HG02938 (cell line): ENCODE results near the gene PYGB.
A peak's percentile ranks its signal among the peaks of the same experiment; 100 is the strongest.

Experiments
- ATAC-seq: cut with Tn5 transposase; IDR thresholded peaks from one replicate; pipeline ENCODE4 v1.9.1; 2021; ENCODE audit warnings: mild to moderate bottlenecking, moderate library complexity; ENCODE audit not compliant: unreplicated experiment

PYGB gene

DNA sequence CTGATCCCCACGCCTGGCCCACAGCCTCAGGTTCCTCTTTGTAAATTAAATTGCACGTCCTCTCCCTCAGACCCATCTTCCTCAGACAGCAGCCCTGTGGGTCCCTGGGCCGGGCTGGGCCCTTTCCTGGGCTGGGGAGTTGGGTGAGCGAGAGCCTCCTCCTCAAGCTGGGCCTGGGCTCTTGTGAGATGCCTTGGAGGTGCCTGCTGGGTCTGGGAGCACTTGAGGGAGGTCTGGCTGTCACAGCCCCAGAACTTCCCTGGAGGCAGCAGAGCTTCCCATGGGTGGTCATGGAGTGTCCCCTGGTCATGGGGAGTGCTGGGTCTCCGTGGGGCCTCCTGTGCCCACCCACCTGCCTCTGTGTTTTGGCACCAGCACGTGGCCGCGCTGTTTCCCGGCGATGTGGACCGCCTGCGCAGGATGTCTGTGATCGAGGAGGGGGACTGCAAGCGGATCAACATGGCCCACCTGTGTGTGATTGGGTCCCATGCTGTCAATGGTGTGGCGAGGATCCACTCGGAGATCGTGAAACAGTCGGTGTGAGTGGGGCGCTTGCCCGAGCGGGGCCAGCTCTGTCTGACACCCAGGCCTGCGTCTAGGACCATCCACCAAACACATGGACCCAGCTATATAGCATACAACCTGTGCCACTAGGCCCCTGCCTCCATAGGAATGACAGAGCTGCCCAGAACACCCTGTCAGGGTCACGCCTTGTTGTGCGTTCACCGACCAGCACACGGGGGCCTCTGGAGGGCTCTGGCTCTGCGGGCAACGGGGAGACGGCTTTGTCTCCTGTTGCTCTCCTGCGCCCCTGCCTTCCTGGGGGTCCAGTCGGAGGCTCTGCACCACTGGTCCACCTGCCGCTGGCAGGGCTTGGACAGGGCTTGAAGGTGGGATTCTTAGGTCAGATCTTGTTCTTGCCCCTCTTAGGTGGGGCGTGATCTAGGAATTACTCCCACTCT, 33.0 kb downstream of the PYGB start:
- no peak for ATAC-seq

- peak; percentile 53 for ATAC-seq
Measured at GRCh38 chr20:25281541-25281991, 33.7 kb downstream of the PYGB start.

DNA sequence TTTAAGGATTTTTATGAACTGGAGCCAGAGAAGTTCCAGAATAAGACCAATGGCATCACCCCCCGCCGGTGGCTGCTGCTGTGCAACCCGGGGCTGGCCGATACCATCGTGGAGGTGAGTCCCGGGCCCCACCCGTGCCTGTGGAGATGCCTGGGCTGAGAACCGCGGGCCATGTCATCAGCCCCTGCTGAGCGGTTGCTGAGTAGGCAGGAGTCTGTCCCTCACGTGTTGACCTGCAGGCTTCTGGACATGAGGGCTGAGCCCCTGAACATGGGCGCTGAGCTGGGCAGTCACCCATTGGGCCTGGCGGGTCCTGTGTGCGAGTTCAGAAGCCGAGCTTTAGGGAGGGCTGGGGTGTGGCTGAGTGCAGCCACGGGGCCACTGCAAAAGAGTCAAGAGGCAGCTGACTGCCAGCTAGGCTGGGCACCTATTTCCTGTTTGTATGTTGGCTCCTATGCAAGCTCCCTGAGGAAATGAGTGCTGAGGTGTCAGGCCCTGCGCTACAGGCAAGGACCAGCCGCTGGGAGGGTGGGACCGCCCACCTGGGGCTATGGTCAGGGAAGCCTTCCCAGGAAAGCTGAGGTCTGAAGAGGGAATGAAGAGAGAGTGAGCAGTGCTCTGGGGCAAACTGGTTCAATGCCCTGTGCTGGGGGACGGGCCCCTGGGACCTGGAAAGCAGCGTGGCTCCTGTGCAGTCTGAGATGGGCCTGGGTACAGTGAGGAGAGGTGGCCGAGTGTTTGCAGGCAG, 34.3 kb downstream of the PYGB start:
- ATAC-seq = no peak

- ATAC-seq = no peak
Measured at GRCh38 chr20:25282796-25283195, 34.9 kb downstream of the PYGB start.

- no peak for ATAC-seq
Measured at GRCh38 chr20:25283221-25283951, 35.5 kb downstream of the PYGB start.

DNA sequence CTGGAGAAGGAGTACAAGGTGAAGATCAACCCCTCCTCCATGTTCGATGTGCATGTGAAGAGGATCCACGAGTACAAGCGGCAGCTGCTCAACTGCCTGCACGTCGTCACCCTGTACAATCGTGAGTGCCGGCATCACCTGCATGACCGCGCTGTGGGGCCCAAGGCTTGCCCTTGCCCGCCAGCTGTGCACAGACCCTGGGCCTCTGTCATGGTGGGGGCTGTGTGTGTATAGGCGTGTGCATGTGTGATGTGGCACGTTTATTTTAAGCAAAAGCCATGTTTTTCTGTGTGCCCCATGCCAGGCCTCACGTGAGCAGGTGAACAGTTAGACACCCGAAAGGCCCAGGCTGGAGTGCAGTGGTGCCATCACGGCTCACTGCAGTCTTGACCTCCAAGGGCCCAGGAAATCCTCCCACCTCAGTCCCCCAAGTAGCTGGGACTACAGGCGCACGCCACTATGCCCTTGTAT, 36.3 kb downstream of the PYGB start:
- no peak for ATAC-seq

DNA sequence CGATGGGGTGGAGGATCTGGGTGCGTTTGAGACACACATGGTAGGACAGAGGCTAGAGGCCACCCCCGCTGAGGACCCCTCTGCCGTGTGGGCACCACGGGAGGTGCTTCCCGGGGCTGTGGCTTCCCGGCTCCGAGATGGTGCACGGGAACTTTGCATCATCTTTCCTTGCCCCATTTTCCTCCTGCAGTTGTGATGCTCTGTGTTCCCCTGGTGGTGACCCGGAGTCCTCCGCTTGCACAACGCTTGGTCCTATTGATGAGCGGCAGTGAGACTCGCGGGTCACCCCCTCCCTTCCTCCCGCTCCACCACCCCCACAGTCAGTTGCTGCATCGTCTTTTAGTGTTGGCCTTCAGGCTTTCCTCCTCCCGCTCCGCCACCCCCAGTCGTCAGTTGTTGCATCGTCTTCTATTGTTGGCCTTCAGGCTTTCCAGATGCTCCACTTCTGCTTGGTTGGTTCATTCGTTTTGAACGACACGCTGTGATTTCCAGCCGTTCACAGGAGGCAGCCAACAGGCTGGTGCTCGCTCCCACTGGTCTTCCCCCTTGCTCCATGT, 37.3 kb downstream of the PYGB start:
- no peak for ATAC-seq

DNA sequence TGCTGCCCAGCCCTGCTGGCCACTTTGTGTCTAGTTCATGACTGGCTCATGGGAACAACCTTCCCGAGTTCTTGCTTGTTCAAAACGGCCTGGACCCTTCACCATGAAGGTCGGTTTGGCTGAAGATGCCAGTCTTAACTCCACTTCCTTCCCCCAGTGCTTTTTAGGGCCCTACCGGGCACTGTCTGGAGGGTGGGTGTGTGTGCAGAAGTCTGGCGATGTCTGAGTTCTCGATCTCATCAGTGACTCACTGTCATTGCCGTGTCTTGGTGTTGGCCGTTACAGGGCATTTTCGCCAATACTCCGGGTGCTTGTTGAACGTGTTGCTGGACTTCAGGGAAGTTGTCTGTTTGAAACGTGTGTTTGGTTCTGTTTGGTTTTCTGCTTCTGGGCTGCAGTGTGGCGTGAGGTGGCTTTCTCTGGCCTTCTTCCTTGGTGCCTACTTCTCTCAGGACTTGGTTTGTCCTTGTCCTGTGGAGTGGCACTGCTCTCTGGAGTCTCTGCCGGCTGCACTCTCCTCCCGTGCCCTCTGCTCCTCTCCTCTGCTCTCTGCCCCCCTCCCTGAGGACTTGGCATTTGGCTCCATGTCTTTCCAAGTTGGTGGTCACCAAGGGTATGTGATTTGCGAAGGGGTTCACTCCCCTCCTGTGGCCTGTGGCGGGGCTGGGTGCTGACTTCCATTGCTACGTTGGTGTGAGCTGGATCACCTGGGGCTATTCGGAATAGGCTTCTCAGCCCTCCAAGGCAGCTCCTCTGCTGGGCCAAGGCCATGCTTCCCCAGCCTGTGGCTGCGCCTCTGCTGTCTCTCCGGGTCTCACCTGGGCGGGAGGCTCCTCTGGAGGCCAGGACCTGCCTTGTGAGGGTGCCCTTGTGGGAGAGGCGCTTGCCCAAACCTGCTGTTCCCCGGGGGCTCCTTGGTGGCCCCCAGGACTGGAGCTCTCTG, 38.2 kb downstream of the PYGB start:
- no peak for ATAC-seq

- ATAC-seq = no peak
Measured at GRCh38 chr20:25286917-25287316, 39.0 kb downstream of the PYGB start.

- ATAC-seq = no peak
Measured at GRCh38 chr20:25287631-25288290, 39.9 kb downstream of the PYGB start.

- peak; percentile 94 for ATAC-seq
Measured at GRCh38 chr20:25288291-25289181, 40.7 kb downstream of the PYGB start.

DNA sequence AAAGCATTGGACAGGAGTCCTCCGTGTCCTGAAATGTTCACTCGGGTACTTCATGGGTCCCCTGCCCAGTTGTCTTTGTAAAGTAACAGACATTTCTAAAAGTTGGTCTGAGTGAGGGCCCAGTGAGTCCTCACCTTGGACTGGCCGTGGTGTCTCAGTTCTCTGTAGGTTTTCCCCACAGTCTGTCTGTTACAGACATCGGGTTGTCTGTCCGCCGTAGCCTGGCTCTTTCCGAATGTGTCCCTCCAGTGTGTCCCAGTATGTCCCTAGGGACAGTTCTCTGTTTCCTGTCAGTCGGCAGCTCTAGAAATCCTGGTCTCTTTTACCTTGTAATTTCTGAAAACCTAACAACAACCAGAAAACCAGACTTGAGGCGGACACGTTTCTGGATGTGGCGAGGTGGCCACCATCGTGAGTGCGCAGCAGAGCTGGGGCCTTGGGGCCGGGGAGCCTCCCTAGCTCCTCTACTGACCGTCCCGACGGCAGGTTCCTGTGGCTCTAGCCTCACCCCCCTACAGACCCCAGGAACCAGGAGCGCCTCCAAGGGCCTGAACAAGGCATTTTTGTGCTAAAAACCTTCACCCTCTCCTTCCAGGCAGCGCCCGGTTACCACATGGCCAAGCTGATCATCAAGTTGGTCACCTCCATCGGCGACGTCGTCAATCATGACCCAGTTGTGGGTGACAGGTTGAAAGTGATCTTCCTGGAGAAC, 42.2 kb downstream of the PYGB start:
- ATAC-seq = no peak

- no peak for ATAC-seq
Measured at GRCh38 chr20:25290646-25291431, 43.0 kb downstream of the PYGB start.

GRCh38 chr20:25291432-25292133, 43.7 kb downstream of the PYGB start:
- ATAC-seq = no peak

- no peak for ATAC-seq
Measured at GRCh38 chr20:25292176-25292891, 44.4 kb downstream of the PYGB start.
